Stimulated activated naive CD8-positive, alpha-beta T cell treated with anti-CD3 and anti-CD28 coated beads, Interleukin-15, Interleukin-2, amounts not matched to agents 100 ng/mL and 50 ng/mL, for 24 hours (primary cell): ENCODE results near the gene UAP1.
"Not testable (repeated sequence)": the region's sequence is repeated elsewhere in the genome, so short reads cannot be mapped to it uniquely, and the experiment has no call there.

ENCODE experiments used
- H3K27ac Mint-ChIP-seq: one replicate; pipeline ENCODE4 v1.8.0; 2021; ENCODE audit warnings: mild to moderate bottlenecking, mixed read lengths
- H3K27me3 Mint-ChIP-seq: one replicate; pipeline ENCODE4 v1.8.0; 2021; ENCODE audit warnings: mixed read lengths
- H3K36me3 Mint-ChIP-seq: one replicate; pipeline ENCODE4 v1.8.0; 2021; ENCODE audit warnings: low read depth, mixed read lengths
- H3K4me1 Mint-ChIP-seq: one replicate; pipeline ENCODE4 v1.8.0; 2021; ENCODE audit warnings: low read depth, mixed read lengths
- H3K4me3 Mint-ChIP-seq: one replicate; pipeline ENCODE4 v1.8.0; 2021; ENCODE audit warnings: mild to moderate bottlenecking, mixed read lengths
- H3K9me3 Mint-ChIP-seq: one replicate; pipeline ENCODE4 v1.8.0; 2021; ENCODE audit warnings: mixed read lengths

Gene UAP1

DNA sequence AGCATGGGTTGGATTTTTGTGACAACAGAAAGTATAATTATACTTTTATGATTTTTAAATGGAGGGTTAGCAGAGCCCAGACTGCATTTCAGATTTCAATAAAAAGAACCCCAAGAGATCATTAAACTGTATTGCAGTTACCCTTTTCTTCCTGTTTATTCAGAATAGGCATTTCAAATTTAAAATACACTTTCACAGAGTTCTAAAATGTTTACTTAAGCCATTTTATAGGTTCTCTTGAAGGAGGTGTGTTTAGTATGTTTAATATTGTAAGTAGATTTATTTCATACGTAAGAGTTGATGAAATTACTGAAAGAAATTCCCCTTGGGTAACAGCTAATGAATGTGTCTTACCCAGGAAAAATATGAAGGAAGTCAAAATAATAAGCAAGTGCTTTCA is 17.4 kb downstream of the UAP1 start:
- Mint-ChIP-seq H3K9me3 (no peaks in the 10 kb centered on the region), H3K27ac (no peak overlapping the region), H3K36me3 (peaks cover 51% of the 10 kb centered on the region), H3K4me1 (no peaks in the 10 kb centered on the region), H3K27me3 (no peaks in the 10 kb centered on the region), H3K4me3 (no peak overlapping the region)

DNA sequence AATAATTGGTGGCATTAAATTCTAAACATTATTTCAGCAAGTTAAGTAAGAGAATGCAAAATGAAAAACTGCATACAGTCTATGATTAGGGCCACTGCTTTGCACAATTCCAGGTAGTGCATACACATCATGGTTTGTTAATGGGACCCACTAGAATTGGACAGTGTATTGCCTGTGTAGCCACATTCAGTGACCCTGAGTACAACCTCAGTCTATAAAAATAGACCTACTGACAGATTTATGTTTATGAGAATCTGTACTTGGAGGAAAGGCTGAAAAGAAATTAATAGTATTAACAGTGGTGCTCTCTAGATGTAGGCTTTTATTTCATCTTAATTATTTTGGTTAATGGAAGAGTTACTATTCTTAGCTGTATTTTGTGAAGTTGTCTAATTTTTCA is 18.8 kb downstream of the UAP1 start:
- Mint-ChIP-seq H3K36me3 (peaks cover 55% of the 10 kb centered on the region), H3K27ac (no peak overlapping the region), H3K4me3 (no peak overlapping the region), H3K4me1 (no peaks in the 10 kb centered on the region), H3K27me3 (no peaks in the 10 kb centered on the region), H3K9me3 (no peaks in the 10 kb centered on the region)

DNA sequence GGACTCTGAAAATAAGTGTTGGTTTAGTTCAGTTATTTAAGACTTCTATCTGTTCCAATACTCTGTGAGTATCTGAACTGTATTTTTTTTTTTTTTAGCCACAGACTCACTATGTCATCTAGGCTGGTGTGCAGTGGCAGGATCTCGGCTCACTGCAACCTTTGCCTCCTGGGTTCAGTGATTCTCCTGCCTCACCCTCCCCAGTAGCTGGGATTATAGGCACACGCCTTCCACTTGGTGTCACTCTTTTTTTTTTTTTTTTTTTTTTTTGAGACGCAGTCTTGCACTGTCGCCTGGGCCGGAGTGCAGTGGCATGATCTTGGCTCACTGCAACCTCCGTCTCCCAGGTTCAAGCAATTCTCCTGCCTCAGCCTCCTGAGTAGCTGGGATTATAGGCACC is 21.4 kb downstream of the UAP1 start:
- not testable (repeated sequence) for H3K4me3 Mint-ChIP-seq, H3K4me1 Mint-ChIP-seq, H3K9me3 Mint-ChIP-seq, H3K27me3 Mint-ChIP-seq, H3K27ac Mint-ChIP-seq
- H3K36me3 Mint-ChIP-seq: peaks cover 56% of the 10 kb centered on the region

DNA sequence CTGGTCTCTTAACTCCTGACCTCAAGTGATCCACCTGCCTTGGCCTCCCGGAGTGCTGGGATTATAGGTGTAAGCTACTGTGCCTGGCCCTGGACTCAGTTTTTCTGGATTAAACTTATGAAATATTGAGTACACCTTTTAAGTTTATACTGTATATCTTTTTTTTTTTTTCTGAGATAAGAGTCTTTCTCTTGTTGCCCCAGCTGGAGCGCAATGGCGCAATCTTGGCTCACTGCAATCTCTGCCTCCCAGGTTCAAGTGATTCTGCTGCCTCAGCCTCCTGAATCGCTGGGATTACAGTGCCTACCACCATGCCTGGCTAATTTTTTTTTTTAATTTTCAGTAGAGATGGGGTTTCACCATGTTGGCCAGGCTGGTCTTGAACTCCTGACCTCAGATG is 23.6 kb downstream of the UAP1 start:
- not testable (repeated sequence) for H3K27ac Mint-ChIP-seq, H3K27me3 Mint-ChIP-seq, H3K4me1 Mint-ChIP-seq, H3K4me3 Mint-ChIP-seq, H3K9me3 Mint-ChIP-seq
- H3K36me3 Mint-ChIP-seq: peaks cover 55% of the 10 kb centered on the region

DNA sequence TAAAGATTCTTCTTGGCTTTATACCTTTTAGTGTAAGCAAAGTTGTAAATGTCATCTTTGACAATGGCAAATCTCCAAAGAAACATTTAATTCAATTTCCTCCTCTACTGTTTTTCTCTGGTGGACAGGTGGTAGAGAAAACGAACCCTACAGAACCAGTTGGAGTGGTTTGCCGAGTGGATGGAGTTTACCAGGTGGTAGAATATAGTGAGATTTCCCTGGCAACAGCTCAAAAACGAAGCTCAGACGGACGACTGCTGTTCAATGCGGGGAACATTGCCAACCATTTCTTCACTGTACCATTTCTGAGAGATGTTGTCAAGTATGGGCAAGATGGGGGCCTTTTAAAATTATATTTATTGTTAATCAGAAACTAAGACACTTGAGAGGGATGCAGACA is 25.8 kb downstream of the UAP1 start:
- Mint-ChIP-seq H3K27me3 (no peaks in the 10 kb centered on the region), H3K4me1 (no peaks in the 10 kb centered on the region), H3K27ac (no peak overlapping the region), H3K36me3 (peaks cover 49% of the 10 kb centered on the region), H3K9me3 (no peaks in the 10 kb centered on the region), H3K4me3 (no peak overlapping the region)

DNA sequence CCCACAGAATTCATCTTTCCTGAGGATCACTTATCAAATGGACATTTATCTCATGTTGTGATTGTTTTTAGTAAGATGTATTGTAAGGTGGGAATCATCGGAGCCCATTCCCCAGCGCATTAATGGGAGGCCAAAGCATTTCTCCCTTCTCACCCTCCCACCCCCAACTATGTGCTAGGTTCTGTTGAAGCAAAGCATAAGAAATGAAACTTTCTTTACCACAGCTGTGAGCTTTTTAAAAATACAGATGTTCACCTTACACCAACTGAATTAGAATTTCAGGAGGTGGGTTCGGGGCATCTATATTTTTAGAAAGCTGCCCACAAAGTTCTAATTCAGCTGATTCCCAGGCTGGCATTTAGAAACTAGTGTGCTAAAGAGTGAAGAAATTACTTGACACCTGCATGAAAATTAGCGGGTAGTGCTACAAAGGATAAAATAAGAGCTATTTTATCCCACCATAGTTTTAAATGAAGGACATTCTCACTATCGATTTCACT is 26.3 kb downstream of the UAP1 start:
- H3K27ac Mint-ChIP-seq: no peak overlapping the region
- H3K36me3 Mint-ChIP-seq: peaks cover 51% of the 10 kb centered on the region

DNA sequence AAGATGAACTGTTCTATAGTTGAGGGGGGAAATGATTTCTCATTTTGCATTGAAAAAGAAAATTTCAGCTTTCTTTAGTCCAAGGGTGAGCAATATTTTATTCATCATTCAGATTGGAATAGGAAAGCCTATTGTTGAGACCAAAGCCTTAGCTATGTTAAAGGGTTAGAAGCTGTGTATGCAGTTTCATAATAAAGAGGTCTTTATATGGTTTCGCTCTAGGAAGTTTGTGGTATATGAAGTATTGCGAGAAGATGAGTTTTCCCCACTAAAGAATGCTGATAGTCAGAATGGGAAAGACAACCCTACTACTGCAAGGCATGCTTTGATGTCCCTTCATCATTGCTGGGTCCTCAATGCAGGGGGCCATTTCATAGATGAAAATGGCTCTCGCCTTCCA is 28.6 kb downstream of the UAP1 start:
- Mint-ChIP-seq H3K9me3 (no peaks in the 10 kb centered on the region), H3K4me3 (no peak overlapping the region), H3K36me3 (peaks cover 58% of the 10 kb centered on the region), H3K27me3 (no peaks in the 10 kb centered on the region), H3K4me1 (no peaks in the 10 kb centered on the region), H3K27ac (no peak overlapping the region)

More for the DNA sequence above, 26.3 kb downstream of the UAP1 start:
- H3K4me3 Mint-ChIP-seq: no peak overlapping the region
- no peaks in the 10 kb centered on the region for H3K27me3 Mint-ChIP-seq
- H3K4me1 Mint-ChIP-seq: no peaks in the 10 kb centered on the region
- H3K9me3 Mint-ChIP-seq: no peaks in the 10 kb centered on the region

DNA sequence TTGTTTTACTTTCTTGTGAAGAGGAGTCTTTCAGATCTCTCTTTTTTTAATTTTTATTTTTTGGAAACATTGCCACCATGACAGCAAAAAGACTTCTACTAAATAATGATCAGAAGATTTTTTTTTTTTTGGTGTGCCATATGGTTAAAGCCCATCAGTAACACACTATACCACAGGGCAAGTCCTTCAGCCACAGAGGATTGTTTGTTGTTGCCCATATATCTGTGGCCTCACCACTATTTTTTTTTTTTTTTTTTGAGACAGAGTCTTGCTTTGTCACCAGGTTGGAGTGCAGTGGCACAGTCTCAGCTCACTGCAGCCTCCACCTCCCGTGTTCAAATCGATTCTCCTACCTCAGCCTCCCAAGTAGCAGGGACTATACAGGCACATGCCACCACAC is 29.2 kb downstream of the UAP1 start:
- Mint-ChIP-seq H3K4me3 (no peak overlapping the region), H3K4me1 (no peaks in the 10 kb centered on the region), H3K27ac (no peak overlapping the region), H3K27me3 (no peaks in the 10 kb centered on the region), H3K9me3 (no peaks in the 10 kb centered on the region), H3K36me3 (peaks cover 55% of the 10 kb centered on the region)

DNA sequence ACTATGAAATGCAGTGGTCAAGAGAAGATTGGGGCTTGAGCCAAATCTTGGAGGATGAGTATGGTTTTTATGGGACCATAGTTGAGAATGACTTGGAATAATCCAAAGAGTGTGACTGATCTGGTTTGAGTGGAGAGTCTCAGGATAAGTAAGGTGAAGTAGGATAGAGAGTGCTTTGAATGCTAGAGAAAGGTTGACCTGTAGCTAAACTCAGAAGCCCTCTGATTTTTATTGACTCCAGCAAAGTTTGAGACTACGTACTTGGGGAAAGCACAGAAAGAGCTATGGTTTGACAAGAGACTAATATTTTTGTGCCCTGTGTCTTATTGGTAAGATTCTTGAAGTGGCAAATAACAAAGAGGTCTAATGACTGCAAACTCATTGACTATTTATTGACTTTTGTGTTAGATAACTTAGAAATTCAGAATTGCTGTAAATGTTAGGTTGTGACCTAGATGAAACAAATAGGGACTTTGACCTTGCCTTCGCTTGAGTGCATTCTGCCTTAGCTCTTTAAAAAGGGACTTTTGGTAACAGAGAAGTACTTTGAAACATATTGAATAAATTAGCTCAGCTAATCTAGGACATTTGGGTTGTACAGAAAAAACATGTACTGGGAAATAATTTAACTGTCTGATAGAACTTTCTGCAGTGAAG is 35.1 kb downstream of the UAP1 start:
- Mint-ChIP-seq H3K27ac (no peak overlapping the region), H3K4me1 (no peaks in the 10 kb centered on the region), H3K27me3 (no peaks in the 10 kb centered on the region), H3K4me3 (no peak overlapping the region), H3K36me3 (peaks cover 53% of the 10 kb centered on the region), H3K9me3 (no peaks in the 10 kb centered on the region)

DNA sequence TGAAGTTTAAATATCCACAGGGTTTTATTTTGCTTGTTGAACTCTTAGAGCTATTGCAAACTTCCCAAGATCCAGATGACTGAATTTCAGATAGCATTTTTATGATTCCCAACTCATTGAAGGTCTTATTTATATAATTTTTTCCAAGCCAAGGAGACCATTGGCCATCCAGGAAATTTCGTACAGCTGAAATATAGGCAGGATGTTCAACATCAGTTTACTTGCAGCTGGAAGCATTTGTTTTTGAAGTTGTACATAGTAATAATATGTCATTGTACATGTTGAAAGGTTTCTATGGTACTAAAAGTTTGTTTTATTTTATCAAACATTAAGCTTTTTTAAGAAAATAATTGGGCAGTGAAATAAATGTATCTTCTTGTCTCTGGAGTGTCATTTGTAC is 37.9 kb downstream of the UAP1 start:
- Mint-ChIP-seq H3K36me3 (peaks cover 56% of the 10 kb centered on the region), H3K27me3 (no peaks in the 10 kb centered on the region), H3K4me3 (no peak overlapping the region), H3K9me3 (no peaks in the 10 kb centered on the region), H3K4me1 (no peaks in the 10 kb centered on the region), H3K27ac (no peak overlapping the region)

DNA sequence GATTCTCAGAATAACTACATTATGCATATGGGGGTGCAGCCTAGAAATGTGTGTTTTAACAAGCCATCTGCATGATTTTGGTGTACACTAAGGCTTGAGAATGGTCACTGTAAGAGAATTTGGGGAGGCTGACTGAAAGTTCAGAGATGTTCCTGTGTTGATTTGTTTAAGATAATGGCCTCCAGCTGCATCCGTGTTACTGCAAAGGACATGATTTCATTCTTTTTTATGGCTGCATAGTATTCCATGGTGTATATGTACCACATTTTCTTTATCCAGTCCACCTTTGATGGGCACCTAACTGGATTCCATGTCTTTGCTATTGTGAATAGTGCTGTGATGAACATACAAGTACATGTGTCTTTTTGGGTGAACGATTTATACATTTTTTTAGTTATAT is 41.6 kb downstream of the UAP1 start:
- H3K4me3 Mint-ChIP-seq, H3K27ac Mint-ChIP-seq, H3K9me3 Mint-ChIP-seq, H3K27me3 Mint-ChIP-seq, H3K4me1 Mint-ChIP-seq: not testable (repeated sequence)
- H3K36me3 Mint-ChIP-seq: peaks cover 44% of the 10 kb centered on the region

DNA sequence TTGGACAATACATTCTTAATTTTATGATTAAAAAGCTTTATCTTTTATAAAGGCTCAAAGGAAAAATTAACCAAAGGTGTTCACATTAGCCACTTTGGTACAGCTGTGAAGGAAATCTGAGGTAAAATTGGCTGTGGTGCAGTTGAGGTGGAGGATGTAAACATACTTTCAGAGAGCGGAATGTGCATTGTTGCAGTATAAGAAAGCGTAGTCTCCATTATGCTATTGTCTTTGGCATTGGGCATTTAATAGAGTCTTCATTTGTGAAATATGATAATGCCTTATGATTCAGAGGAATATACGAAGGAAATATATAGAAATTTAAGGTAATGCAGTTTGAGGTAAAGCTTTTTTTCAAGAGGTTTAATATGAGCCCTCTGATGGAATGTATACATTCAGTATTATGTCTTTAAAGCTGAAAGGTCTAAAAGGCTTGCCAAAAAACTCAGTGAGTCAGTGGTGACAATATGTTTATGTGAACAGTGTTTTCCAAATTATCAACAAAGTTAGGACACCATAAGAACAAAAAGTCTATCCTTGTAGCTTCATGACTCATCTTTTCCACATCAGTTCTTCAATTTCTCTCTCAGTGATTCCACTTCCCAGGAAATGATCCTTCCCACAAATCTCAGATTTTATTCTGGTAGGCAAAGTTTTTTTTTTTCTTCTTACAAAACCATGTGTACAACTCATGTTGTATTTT is 43.9 kb downstream of the UAP1 start:
- Mint-ChIP-seq H3K4me1 (no peaks in the 10 kb centered on the region), H3K27ac (no peak overlapping the region), H3K36me3 (peaks cover 35% of the 10 kb centered on the region), H3K27me3 (no peaks in the 10 kb centered on the region), H3K9me3 (no peaks in the 10 kb centered on the region), H3K4me3 (no peak overlapping the region)

DNA sequence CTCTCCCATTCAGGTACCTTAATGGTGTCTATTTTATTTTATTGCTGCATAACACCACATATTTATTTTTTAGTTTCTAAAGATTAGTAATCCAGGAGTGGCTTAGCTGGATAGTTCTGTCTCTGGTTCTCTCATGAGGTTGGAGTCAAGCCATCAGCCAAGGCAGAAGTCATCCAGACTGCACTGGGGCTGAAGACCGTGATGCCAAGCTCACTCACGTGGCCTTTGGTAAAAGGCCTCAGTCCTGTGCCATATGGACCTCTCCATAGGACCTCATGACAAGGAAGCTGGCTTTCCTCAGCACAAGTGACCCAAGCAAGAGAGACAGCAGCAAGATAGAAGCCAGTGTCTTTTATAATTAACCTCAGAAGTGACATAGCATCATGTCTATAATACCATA is 47.8 kb downstream of the UAP1 start:
- Mint-ChIP-seq H3K4me3 (no peak overlapping the region), H3K27me3 (no peaks in the 10 kb centered on the region), H3K27ac (no peak overlapping the region), H3K36me3 (peaks cover 8% of the 10 kb centered on the region), H3K9me3 (no peaks in the 10 kb centered on the region), H3K4me1 (peaks cover 5% of the 10 kb centered on the region)

DNA sequence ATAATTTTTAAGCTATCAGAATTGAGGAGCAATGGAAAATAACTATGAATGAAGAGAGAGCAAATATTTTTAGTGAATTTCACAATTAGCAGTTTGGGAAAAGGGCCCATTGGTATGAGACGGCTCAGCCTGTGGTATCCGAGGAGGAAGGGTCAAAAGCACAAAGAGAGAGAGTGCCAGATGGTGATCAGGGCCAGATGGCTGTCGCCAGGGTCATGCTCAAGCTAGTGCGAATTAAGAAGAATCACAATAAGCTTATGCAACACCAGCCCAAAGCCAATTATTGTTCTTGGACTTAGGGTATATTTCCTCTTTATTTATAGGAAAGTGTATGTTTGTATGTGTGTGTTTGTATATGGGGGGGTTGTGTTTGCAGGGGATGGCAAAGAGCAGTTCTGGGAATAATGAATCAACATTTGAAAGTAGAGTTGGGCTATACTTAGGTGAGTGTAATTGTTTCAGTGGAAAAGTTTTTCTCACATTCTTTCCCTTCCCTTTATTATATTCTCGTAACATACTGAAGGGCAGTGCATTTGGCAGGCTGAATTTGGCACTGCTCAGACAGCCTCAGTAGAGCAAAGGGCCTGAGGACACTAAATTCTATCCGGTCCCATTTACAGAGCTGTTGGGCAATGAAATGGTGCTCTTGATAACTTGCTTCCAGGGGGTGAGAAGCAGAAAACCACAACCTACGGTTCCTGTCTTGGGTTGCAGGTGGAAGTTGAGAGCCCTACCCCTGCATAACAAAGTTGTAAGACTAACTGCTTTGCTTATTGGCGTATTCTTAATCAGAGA is 51.3 kb downstream of the UAP1 start:
- Mint-ChIP-seq H3K9me3 (peaks cover 10% of the 10 kb centered on the region), H3K4me3 (no peak overlapping the region), H3K27me3 (no peaks in the 10 kb centered on the region), H3K27ac (no peak overlapping the region), H3K4me1 (peaks cover 5% of the 10 kb centered on the region), H3K36me3 (peaks cover 20% of the 10 kb centered on the region)

DNA sequence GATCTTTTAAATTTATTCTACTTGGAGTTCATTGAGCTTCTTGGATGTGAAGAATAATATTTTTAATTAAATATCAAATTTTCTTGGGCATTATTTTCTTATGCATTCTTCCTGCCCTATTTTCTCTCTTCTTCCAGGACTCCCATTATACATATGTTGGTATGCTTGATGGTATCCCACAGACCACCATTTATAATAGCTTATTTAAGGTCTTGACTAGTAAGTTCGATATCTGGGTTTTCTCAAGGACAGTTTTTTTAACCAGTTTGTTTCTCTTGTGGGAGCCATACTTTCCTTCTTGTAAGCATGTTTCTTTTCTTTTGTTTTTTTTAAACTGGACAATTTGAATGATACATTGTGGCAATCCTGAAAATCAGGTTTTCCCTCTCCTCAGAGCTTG is 55.3 kb downstream of the UAP1 start:
- H3K27me3 Mint-ChIP-seq: no peaks in the 10 kb centered on the region
- peaks cover 10% of the 10 kb centered on the region for H3K9me3 Mint-ChIP-seq
- no peak overlapping the region for H3K4me3 Mint-ChIP-seq
- H3K36me3 Mint-ChIP-seq: peaks cover 15% of the 10 kb centered on the region
- peaks cover 5% of the 10 kb centered on the region for H3K4me1 Mint-ChIP-seq
- no peak overlapping the region for H3K27ac Mint-ChIP-seq
